Skeletal muscle cell (primary cell): ENCODE measurements around the gene AKAP11.
"Not testable (repeated sequence)": the region's sequence is repeated elsewhere in the genome, so short reads cannot be mapped to it uniquely, and the experiment has no call there.

Source experiments
- DNase-seq: peaks from one replicate; pipeline ENCODE4 v3.0.0-alpha.2; 2010; ENCODE audit warnings: low read depth
- H3K4me3 ChIP-seq: 2 replicates; pipeline ENCODE4 v1.5.1; 2011; ENCODE audit warnings: low read depth, mild to moderate bottlenecking, control low read depth, low read length, moderate library complexity

Gene AKAP11

DNA sequence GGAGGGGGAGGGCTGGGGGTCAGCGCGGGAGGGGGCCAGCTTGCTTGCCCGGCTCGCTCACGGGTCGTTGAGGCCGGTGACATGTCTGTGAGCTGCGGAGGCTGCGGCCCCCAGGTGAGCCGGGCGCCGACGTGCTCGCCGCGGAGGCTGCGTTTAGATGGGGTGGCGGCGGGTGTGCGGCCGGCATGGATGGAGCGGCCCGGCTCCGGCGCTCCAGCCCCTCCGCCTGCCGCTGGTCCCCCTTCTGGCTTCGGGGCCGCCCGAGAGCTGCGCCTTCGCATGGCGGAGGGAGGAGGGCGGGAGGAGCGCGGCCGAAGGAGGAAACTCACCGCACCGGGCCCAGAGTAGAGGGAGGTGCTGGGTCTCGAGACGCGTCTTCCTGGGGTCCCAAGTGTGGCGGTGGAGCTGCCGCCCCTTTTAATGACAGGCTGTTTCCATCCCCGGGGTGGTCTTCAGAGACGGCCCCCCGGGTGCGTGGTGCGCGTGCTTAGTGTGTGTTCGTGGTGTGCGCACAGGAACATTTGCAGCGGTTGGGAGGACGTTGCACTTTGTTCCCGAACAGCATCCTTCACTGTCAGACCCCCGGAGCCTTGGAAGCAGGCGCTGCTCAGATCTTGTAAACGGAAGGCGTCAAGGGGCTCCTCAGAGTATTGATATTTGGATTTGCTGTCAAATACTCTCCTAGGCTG lies at the start of gene AKAP11:
Gene AKAP11, plus strand, starts transcription at position 38 of the 689 bp plus-strand sequence. CDS start 14,197 bp downstream, outside the sequence.
- peak; percentile 23 for DNase-seq
- H3K4me3 ChIP-seq, result peak within 1 kb of the TSS; percentile 77

GRCh38 chr13:42223681-42224080 lies 48.3 kb upstream of the AKAP11 start:
- no peak for DNase-seq
- H3K4me3 ChIP-seq, result no peak overlapping the region

- H3K4me3 ChIP-seq, result no peak overlapping the region
- no peak for DNase-seq
Measured at GRCh38 chr13:42225051-42225450, 46.9 kb upstream of the AKAP11 start.

DNA sequence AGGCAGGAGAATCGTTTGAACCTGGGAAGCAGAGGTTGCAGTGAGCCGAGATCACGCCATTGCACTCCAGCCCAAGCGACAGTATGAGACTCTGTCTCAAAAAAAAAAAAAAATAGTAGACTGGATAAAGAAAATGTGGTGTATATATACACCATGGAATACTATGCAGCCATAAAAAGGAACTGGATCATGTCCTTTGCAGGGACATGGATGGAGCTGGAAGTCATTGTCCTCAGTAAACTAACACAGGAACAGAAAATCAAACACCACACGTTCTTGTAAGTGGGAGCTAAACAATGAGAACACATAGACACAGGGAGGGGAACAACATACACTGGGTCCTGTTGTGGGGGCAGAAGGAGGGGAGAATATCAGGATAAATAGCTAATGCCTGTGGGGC lies 45.2 kb upstream of the AKAP11 start:
- DNase-seq, H3K4me3 ChIP-seq: not testable (repeated sequence)

DNA sequence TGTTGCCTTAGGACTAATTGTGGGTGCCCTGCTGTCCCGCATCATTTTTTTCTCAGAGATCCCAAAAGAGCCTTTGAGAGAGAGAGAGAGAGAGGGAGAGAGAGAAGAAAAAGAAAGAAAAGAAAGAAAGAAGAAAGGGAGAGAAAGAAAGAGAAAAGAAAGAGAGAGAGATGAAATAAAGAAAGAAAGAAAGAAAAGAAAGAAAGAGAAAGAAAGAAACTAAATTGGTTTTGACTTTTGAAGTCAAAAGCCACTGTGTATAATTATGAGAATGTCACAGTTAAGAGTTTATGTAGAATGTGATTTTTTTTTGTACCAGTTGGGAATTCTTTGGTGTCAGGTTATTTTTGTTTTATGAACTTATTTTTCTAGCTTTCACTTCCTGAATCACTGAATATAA lies 43.4 kb upstream of the AKAP11 start:
- DNase-seq, result no peak
- no peak overlapping the region for H3K4me3 ChIP-seq

DNA sequence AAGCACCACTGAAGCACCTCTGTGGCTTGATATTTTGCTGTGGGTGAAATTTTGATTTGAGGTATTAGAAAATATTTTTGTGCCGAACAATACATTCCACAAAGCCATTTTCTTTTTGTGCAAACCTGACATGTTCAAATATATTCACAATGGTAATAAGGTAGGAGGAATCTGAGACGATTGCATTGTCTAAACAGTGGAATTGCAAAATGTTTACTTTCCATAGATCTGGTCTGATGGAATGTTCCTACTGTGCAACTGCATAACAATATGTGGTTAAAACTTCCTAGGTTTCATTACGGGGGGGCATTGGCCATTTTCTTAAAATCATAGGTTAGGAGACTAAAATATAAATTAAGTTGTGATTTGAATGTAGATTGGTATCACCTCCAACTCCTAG lies 42.7 kb upstream of the AKAP11 start:
- no peak for DNase-seq
- no peak overlapping the region for H3K4me3 ChIP-seq

- no peak for DNase-seq
- no peak overlapping the region for H3K4me3 ChIP-seq
Measured at GRCh38 chr13:42232671-42233070, 39.3 kb upstream of the AKAP11 start.

- no peak for DNase-seq
- no peak overlapping the region for H3K4me3 ChIP-seq
Measured at GRCh38 chr13:42233726-42234125, 38.2 kb upstream of the AKAP11 start.

DNA sequence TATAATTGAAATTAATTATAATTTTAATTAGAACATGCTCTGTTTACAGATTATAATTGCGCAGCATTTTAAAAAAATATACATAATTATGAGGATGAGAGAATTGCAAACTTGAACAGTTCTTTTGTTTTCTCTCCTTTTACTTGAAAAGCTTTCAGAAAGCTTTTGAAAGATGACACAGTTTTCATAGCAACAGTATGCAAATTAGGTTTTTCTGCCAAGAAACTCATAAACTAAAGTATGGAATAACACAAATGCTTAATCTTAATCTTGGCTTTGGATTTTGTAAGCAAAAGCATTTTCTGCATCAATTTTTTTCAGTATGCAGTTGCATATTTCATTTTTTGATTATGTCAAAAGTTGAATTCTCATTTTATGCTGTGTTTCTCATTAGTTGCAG lies 32.8 kb upstream of the AKAP11 start:
- no peak overlapping the region for H3K4me3 ChIP-seq
- DNase-seq, result no peak

GRCh38 chr13:42239644-42240043 lies 32.3 kb upstream of the AKAP11 start:
- no peak overlapping the region for H3K4me3 ChIP-seq
- no peak for DNase-seq

- no peak for DNase-seq
- no peak overlapping the region for H3K4me3 ChIP-seq
Measured at GRCh38 chr13:42246541-42246940, 25.4 kb upstream of the AKAP11 start.

DNA sequence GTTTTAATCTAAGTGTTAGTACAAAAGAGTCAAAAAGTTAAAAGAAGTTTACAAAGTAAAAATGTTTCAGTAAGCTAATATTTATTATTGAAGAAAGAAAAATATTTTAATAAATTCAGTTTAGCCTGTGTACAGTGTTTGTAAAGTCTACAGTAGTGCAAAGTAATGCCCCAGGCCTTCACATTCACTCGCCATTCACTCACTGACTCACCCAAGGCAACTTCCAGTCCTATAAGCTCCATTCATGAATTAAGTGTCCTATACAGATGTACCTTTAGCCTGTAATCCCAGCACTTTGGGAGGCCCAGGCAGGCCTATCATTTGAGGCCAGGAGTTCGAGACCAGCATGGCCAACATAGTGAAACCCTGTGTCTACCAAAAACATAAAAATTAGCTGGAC lies 24.1 kb upstream of the AKAP11 start:
- no peak overlapping the region for H3K4me3 ChIP-seq
- no peak for DNase-seq

DNA sequence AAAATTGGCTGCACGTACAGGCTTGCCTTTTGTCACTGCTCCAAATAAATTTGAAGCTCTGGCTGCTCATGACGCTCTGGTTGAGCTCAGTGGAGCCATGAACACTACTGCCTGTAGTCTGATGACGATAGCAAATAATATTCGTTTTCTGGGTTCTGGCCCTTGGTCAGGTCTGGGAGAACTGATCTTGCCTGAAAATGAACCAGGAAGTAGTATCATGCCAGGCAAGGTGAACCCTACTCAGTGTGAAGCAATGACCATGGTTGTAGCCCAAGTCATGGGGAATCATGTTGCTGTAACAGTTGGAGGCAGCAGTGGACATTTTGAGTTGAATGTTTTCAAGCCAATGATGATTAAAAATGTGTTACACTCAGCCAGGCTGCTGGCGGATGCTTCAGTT lies 16.1 kb upstream of the AKAP11 start:
- no peak overlapping the region for H3K4me3 ChIP-seq
- no peak for DNase-seq

DNA sequence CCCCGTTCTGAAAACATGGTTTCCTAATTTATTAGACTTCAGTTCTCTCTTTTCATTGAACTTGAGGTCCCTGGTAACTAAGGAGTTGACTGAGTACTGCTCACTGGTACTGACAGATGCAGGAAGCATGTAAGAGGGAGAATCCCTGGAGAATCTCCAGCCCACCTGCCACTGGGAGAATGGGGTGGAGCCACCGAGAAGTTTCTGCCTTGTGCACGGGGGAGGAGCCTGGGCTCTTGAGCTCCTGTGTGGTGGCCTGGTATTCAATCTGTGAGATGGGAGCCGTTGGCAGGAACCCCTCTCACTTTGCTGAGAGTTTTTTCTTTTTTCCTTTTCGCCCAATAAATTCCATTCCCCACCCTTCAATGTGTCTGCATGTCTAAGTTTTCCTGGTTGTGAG lies 13.2 kb upstream of the AKAP11 start:
- H3K4me3 ChIP-seq, result no peak overlapping the region
- DNase-seq, result no peak

GRCh38 chr13:42259515-42259914 lies 12.4 kb upstream of the AKAP11 start:
- H3K4me3 ChIP-seq, result no peak overlapping the region
- DNase-seq, result no peak

DNA sequence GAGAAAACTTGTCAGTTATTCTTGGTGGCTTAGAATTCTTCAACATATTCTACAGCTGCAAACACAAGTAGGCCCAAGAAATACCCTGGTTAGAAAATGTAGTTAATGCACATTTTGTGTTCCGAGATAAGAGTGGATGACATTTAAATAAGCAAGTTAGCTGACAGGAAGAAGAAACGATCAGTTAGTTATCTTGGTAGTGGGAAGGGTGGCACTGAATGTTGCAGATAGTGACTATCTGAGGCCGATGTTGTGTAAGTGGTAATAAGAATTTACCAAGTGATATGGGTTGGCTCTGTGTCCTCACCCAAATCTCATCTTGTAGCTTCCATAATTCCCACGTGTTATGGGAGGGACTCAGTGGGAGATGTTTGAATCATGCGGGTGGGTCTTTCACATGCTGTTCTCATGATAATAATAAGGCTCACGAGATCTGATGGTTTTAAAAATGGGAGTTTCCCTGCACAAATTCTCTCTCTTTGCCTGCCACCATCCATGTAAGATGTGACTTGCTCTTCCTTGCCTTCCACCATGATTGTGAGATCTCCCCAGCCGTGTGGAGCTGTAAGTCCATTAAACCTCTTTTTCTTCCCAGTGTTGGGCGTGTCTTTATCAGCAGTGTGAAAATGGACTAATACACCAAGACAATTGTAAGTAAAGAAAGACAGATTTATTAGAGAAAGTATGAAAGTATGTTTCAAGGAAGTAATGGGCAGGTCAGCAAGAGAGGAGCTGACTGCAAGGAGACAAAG lies 10.9 kb upstream of the AKAP11 start:
- H3K4me3 ChIP-seq, result no peak overlapping the region
- DNase-seq, result no peak

DNA sequence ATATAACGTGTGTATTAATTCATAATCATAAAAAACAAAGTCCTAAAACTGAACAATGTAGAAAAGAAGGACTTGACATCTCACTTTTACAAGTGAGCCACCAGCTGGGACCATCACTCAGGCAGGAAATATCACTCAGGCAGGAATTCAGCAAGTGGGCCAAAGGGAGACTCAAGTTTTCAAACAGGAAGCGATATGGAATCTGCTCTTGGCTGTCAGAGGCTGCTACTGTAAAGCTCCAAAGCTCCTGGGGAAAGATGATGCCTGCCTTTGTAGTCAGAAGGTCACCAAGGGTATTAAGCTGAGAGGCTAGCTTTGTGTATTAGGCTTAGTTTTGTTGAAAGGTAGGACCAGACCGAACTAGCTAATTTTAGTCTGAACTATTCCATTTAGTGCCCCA lies 5.5 kb upstream of the AKAP11 start:
- no peak for DNase-seq
- H3K4me3 ChIP-seq, result no peak overlapping the region

- no peak for DNase-seq
- no peak overlapping the region for H3K4me3 ChIP-seq
Measured at GRCh38 chr13:42270160-42270856, 1.6 kb upstream of the AKAP11 start.

DNA sequence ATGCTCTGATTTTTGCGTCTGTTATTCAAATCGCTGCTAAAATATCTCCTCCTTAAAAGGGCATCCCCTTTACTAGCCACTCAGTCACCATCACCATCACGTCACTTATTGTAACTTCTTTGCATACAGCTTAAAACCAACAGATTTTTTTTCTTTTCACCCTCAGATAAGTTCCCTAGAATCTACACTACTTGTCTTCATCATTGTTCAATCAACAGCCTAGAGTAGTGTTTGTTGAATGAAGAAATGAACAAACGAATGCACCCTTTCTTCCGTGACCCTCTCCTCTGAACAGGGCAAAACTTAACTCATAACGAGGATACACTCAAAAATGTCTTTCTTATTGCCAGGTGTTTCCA lies 1.1 kb upstream of the AKAP11 start:
- peak overlapping the region; percentile 77 for H3K4me3 ChIP-seq
- DNase-seq, result no peak

- peak; percentile 98 for DNase-seq
- peak overlapping the region; percentile 77 for H3K4me3 ChIP-seq
Measured at GRCh38 chr13:42271337-42272114, 426 bp upstream of the AKAP11 start.
